HepG2 (cell line): ENCODE measurements around the gene IGF2BP1. TPM values are rescaled to one million over a fixed set of nuclear protein-coding genes. Genes with fewer than 3 reads are reported as not detected.

Experiments
- CCDC6 ChIP-seq: sonication (generic); formaldehyde crosslinking; IDR thresholded peaks from 2 replicates; pipeline ENCODE4 v1.8.1; 2022; ENCODE audit warnings: mild to moderate bottlenecking, missing genetic modification reagents, moderate library complexity
- E2F5 ChIP-seq: sonication (generic); formaldehyde crosslinking; conservative IDR thresholded peaks from 2 replicates; pipeline ENCODE4 v1.4.0; 2020; ENCODE audit warnings: missing genetic modification reagents
- FOXA1 ChIP-seq, 2 experiments: fragments of 450-650 bp in 1 of 2; sonication (generic) in 1 of 2; formaldehyde crosslinking in 1 of 2; IDR thresholded peaks; 2 replicates each; pipeline versions ENCODE4 v1.4.0 to v1.6.1; 2016 to 2020; ENCODE audit warnings: missing genetic modification reagents in 1 of 2
- GMEB1 ChIP-seq: sonication (generic); formaldehyde crosslinking; IDR thresholded peaks from 2 replicates; pipeline ENCODE4 v1.5.1; 2020; ENCODE audit warnings: missing genetic modification reagents, mild to moderate bottlenecking, borderline replicate concordance
- GMEB2 ChIP-seq: IDR thresholded peaks from 2 replicates; pipeline ENCODE4 v1.6.1; 2016; ENCODE audit warnings: missing biosample characterization, missing genetic modification reagents, low read depth
- HOXA7 ChIP-seq: sonication (generic); formaldehyde crosslinking; IDR thresholded peaks from 2 replicates; pipeline ENCODE4 v1.8.1; 2022; ENCODE audit warnings: mild to moderate bottlenecking, missing genetic modification reagents, moderate library complexity
- KLF12 ChIP-seq: sonication (generic); formaldehyde crosslinking; IDR thresholded peaks from 2 replicates; pipeline ENCODE4 v1.4.0; 2020; ENCODE audit warnings: missing genetic modification reagents, borderline replicate concordance
- MIXL1 ChIP-seq: IDR thresholded peaks from 2 replicates; pipeline ENCODE4 v1.6.1; 2016
- MLXIP ChIP-seq: sonication (generic); formaldehyde crosslinking; IDR thresholded peaks from 2 replicates; pipeline ENCODE4 v1.9.0; 2021; ENCODE audit warnings: missing genetic modification reagents, borderline replicate concordance
- PAWR ChIP-seq: sonication (generic); formaldehyde crosslinking; IDR thresholded peaks from 2 replicates; pipeline ENCODE4 v1.4.0; 2020; ENCODE audit warnings: missing genetic modification reagents, mild to moderate bottlenecking, borderline replicate concordance
- SP2 ChIP-seq: sonication (generic); formaldehyde crosslinking; IDR thresholded peaks from 2 replicates; pipeline ENCODE4 v1.5.1; 2020; ENCODE audit warnings: mild to moderate bottlenecking, missing genetic modification reagents
- SP4 ChIP-seq: sonication (generic); formaldehyde crosslinking; IDR thresholded peaks from 2 replicates; pipeline ENCODE4 v1.8.1; 2023; ENCODE audit warnings: mild to moderate bottlenecking, missing genetic modification reagents
- ZNF121 ChIP-seq: sonication (generic); formaldehyde crosslinking; IDR thresholded peaks from 2 replicates; pipeline ENCODE4 v1.5.0; 2020; ENCODE audit warnings: mild to moderate bottlenecking, missing genetic modification reagents
- ZNF275 ChIP-seq: sonication (generic); formaldehyde crosslinking; IDR thresholded peaks from 2 replicates; pipeline ENCODE4 v1.8.0; 2022; ENCODE audit warnings: missing genetic modification reagents, mild to moderate bottlenecking, inconsistent platforms, borderline replicate concordance
- ZNF33A ChIP-seq: sonication (generic); formaldehyde crosslinking; IDR thresholded peaks from 2 replicates; pipeline ENCODE4 v1.5.1; 2020; ENCODE audit warnings: missing genetic modification reagents, mild to moderate bottlenecking, moderate library complexity, borderline replicate concordance
- ZNF350 ChIP-seq: sonication (generic); formaldehyde crosslinking; IDR thresholded peaks from 2 replicates; pipeline ENCODE4 v1.4.0; 2020; ENCODE audit warnings: mild to moderate bottlenecking, low read depth, missing genetic modification reagents, borderline replicate concordance
- ZNF614 ChIP-seq: IDR thresholded peaks from 2 replicates; pipeline ENCODE4 v1.6.1; 2018; ENCODE audit warnings: missing biosample characterization, missing genetic modification reagents, inconsistent platforms, borderline replicate concordance
- ZNF678 ChIP-seq: sonication (generic); formaldehyde crosslinking; IDR thresholded peaks from 2 replicates; pipeline ENCODE4 v1.4.0; 2020; ENCODE audit warnings: mild to moderate bottlenecking, missing genetic modification reagents
- ZNF740 ChIP-seq: sonication (generic); formaldehyde crosslinking; IDR thresholded peaks from 2 replicates; pipeline ENCODE4 v1.4.0; 2020; ENCODE audit warnings: missing genetic modification reagents
- ZSCAN21 ChIP-seq: sonication (generic); formaldehyde crosslinking; IDR thresholded peaks from 2 replicates; pipeline ENCODE4 v1.8.0; 2022; ENCODE audit warnings: mild to moderate bottlenecking, missing genetic modification reagents, moderate library complexity, borderline replicate concordance
- polyA plus RNA-seq, 8 experiments: library from polyadenylated mRNA; depleted of rRNA in 3 of 8; stranded (reverse) in 7 of 8; unstranded in 1 of 8; fragments of >200 nt; fragmentation: Illumina TruSeq in 4 of 8; extraction: Trizol in 4 of 8; gene quantifications; 2 replicates each; pipeline versions ENCODE4 v1.2.1 to v1.2.3, GENCODE V29; 2011 to 2016; ENCODE audit warnings: low read depth in 4 of 8, missing spikeins in 1 of 8, mixed read lengths in 1 of 8; ENCODE audit not compliant: insufficient read depth in 1 of 8
- total RNA-seq, 5 experiments: library from RNA; depleted of rRNA; stranded (reverse); fragments of >200 nt; fragmentation: Illumina TruSeq; extraction: Trizol; gene quantifications; 2 replicates each; pipeline ENCODE4 v1.2.3, GENCODE V29; 2016; ENCODE audit warnings: low read depth in 1 of 5

Gene IGF2BP1
- total and polyA plus RNA-seq, 2 of the 13 experiments (the other 11 are each of a cell fraction or from before 2014, with no cell fraction given): 29.7 to 75.1 TPM

GRCh38 chr17:49079840-49080663, 82.9 kb downstream of the IGF2BP1 start (continued):
- TF ChIP-seq ZNF33A (CRISPR knock-in tag) (no peak), ZNF614 (CRISPR knock-in tag) (no peak), CCDC6 (CRISPR knock-in tag) (no peak), SP2 (CRISPR knock-in tag) (no peak), GMEB2 (CRISPR knock-in tag) (no peak), ZNF350 (CRISPR knock-in tag) (peak; percentile 32; the same call in 1 of the 2 replicates), KLF12 (CRISPR knock-in tag) (no peak), MLXIP (CRISPR knock-in tag) (no peak), HOXA7 (CRISPR knock-in tag) (no peak), SP4 (CRISPR knock-in tag) (no peak), PAWR (no peak), FOXA1 (IDR thresholded peaks at IDR 0.05) (no peak), FOXA1 (CRISPR knock-in tag; IDR thresholded peaks at IDR 0.05) (no peak), ZNF678 (CRISPR knock-in tag) (no peak), ZSCAN21 (no peak), ZNF121 (CRISPR knock-in tag) (peak; percentile 65; the same call in 1 of the 2 replicates), MIXL1 (peak; percentile 39; the same call in 1 of the 2 replicates), ZNF740 (no peak), E2F5 (CRISPR knock-in tag) (no peak), ZNF275 (CRISPR knock-in tag) (no peak), GMEB1 (no peak)
